Cerebellar nuclear complex (tissue), 1 donor: Measurements from ENCODE around the gene EPAS1.

Experiments
- DNase-seq, 2 experiments: peaks; one replicate each; lab custom pipeline; 2025; lab: John Stamatoyannopoulos, UW

EPAS1 gene

DNA sequence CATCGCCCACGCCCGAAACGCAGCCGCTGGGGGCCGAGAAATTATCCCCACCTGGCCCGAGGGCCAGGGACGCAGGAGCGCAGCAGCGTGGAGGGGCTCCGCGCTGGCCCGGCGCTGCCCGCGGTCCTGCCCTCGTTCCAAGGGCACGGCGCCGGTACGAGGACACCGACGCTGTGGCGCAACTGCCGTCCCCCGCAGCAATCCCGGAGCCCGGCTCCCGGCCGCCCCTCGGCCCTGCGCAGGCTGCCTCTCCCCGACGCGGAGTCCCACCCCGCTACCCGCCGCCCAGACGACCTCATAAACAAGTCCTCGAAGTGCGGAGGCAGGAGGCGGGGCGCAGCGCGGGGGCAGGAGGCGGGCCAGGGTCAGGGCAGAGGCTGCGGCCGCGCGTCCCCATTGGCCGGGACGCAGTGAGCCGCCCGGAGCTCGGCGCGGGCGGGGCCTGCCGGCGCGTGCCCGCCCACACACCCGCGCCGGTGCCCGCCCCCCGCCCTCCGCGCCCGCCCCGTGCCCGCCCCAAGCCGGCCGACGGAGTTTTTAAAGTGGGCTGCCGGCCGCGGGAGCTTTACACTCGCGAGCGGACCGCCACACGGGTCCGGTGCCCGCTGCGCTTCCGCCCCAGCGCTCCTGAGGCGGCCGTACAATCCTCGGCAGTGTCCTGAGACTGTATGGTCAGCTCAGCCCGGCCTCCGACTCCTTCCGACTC lies at the start of gene EPAS1:
Gene EPAS1 (plus strand): TSS at position 568 of the 706 bp plus-strand sequence. CDS start 505 bp downstream, outside the sequence.
- DNase-seq, result no peak

DNA sequence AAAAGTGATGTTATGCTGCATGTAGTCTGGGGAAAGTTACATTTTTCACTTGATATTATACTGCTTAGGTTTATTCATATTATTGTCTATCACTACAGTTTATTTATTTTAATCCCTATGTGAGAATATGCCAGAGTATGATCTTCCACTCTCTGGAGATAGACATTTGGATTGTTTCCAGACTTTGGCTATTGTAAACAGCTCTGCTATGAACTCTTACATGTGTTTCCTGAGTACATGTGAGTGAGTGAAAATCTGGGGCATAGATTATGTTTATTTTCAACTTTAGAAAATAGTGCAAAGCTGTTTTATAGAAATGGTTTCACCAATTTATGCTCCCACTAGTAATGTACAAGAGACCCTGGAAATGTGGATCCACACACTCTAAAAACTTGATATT lies 49.0 kb upstream of the EPAS1 start:
- DNase-seq, result no peak

DNA sequence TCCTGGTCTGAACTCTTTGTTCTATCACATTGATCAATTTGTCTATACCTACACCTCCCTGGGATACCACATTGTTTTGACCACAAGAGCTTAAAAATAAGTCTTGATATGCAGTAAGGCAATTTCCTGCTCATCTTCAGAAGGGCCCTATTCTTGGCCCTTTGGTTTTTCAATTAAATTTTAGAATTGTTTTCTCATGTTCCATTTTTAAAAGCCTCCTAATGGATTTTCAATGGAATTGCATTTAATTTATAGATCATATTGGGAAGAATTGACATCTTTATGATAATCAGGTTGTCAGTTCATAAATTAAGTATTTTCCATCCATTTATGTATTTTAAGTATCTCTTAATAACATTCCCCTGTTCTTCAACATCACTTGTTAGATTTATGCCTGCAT lies 47.6 kb upstream of the EPAS1 start:
- no peak for DNase-seq

DNA sequence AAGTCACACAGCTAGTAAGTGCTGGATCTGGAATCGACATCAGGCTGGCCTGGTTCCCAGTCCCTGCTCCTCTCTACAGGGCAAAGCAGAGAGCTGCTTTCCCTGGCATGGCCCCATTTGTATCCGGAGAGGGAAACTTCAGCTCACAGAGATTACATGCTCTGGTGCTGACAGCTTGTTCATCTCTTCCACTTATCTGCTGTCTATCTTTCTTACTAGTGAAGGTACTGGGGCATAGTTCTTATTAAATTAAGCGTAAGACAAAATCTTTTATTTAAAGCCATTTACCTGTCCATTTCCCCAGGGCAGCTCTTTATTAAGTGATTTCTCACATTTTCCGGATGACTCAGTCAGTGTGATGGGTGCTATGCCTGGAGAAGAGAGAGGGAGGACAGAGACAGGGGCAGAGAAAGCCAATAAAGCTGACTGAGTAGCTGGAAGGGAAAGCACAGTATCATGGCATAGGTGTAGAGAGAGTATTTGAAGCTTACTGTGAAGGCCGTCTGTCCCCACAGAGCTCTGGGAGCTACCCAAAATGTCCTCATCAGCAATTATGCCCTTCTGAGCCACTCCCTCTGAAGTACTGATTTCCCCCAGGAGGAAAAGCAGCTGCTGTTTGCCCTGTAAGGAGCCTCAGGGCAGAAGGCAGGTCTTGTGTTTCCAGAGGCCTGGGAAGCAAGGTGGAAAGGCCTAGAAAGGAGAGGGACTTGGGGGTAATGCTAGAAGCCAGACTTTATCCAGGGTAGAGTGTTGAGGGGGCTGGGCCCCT lies 44.1 kb upstream of the EPAS1 start:
- DNase-seq, result no peak

DNA sequence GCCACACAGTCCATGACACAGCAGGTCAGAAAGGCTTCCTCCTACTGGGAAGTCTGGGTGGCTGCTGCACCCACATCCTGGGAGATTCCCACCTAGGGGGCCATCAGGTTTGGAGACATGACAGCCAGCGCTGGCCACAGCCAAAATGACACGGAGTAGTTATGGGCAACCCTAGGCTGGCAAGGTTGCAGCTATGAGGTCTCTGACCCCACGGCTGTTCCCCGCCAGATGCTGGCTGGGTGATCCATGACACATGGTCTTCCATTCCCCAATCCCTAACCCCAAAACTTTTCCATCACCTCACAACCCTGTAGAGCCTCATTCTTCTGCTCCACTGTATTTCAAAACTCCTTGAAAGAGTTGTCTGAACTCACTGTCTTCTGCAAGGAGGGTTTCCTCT lies 42.7 kb upstream of the EPAS1 start:
- no peak for DNase-seq

DNA sequence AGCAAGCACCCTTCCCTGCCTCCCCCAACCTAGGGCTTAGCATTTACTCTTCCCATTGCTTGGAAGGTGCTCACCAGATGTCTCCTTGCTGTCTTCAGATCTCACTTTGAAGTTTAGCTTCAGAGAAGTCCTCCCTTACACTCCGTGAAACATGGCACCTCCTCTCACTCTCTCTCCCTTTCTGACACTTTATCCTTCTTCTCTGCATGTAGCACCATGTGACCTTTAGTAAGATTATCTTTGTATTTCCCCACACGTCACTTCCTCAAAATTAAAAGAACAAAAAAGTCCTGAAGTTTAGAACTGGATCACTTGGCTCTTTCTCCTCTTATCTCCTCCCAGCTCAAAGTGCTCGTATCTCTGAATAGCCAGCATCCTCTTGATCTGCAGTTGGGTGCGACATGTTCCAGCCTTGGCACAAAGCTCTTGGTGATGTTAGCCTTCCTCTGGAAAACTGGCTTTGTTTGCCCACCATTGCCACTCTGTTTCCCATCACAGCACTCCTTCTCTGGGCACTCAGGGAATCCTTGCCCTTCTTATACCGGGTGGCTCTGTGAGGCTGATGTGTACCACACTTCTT lies 40.6 kb upstream of the EPAS1 start:
- no peak for DNase-seq

DNA sequence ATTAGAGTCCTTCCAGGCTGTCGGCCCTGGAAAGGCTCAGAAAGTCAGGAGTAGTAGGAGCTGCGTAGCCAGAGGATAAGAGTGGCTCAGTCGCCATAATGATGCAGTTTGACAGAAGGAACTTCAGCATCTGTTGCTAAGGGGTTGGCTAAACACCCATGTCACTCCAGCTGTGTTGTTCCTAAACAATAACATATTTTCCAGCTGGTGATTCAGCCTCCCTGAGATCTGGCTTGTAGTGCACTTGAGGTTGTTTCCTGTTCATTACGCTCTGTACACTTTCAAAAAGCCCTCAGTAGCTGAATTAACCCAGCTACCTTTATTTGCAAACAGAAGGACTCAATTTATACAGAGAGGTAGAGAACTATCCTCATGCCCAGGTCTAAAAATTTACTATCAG lies 39.7 kb upstream of the EPAS1 start:
- DNase-seq, result no peak

DNA sequence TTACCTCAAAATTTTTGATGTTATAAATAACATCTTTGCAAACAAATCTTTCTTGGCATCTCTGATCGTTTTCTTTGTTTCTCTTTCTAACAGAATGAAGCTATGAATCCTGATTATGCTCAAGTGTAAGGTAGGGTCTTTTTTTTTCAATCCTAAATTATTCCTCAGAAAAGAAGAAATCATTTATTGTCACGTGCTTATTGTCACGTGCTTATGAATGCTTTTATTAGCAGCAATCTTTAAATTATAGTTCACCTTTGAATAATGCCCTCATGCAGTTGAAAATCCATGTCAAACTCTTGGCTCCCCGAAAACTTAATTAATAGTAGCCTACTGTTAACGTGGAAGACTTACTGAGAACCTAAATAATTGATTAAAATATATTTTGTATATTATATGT lies 39.2 kb upstream of the EPAS1 start:
- DNase-seq, result no peak

DNA sequence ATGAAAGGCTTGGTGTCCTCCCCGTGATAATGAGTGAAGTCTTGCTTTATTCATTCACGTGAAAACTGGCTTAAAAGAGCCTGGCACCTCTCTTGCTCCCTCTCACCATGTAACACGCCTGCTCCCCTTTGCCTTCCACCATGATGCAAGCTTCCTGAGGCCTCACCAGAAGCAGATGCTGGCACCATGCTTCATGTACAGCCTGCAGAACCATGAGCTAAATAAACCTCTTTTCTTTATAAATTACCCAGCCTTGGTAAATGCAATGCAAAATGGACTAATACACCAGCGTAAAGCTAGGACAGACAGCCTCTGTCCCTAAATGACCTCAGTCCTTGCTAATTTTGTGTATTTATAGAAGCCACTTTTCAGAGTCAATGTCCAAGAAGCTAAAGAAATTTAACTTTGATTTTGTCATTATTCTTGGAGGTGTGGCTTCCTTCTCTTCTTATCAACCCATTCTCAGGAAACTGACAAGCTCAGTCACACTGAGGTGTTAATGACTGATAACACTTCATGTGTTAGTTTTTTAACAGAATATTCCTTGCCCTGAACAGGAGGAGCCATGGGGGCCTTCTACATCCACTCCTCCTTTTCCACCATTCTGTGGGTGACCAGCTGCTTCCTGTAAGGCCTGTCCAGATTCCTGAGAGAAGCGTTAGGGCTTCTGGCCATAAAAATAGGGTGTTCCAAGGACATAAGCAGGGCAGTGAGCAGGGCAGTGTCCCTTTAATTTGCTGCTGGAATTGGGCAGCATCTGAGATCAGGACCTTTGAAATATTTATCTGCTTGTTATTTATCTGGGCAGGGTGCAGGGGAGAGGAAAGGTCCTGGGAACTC lies 38.0 kb upstream of the EPAS1 start:
- DNase-seq, result no peak

DNA sequence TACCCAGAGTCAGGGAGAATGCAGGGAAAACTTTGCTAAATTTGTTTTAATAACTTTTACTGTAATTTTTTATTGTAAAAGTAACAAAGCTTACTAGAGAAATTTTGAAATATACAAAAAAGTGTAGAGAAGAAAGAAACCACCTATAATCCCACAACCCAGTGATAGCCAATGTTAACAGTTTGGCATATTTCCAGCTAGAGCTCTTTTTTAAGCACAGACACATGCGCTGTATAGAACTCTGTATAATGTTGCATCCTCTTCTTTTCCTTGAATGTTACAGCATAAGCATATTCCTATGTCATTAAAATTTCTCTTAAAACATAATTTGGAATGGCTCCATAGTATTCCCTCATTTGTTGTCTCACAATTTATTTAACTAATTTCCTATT lies 37.4 kb upstream of the EPAS1 start:
- no peak for DNase-seq

DNA sequence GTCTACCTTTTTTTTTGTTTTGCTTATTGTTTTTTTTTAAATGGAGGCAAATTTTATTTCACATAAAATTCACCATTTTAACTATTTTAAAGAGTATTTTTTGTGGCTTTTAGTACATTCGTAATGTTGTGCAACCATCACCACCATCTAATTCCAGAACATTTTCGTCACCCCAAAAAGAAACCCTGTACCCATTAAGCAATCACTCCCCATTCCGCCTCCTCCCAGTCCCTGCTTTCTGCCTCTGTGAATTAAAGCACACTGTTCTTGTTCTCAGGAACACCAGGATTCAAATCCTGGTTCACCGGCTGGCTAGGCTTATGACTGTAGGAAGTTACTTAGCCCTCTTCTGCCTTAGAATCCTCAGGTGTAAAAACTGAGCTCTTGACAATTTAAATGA lies 36.9 kb upstream of the EPAS1 start:
- no peak for DNase-seq

DNA sequence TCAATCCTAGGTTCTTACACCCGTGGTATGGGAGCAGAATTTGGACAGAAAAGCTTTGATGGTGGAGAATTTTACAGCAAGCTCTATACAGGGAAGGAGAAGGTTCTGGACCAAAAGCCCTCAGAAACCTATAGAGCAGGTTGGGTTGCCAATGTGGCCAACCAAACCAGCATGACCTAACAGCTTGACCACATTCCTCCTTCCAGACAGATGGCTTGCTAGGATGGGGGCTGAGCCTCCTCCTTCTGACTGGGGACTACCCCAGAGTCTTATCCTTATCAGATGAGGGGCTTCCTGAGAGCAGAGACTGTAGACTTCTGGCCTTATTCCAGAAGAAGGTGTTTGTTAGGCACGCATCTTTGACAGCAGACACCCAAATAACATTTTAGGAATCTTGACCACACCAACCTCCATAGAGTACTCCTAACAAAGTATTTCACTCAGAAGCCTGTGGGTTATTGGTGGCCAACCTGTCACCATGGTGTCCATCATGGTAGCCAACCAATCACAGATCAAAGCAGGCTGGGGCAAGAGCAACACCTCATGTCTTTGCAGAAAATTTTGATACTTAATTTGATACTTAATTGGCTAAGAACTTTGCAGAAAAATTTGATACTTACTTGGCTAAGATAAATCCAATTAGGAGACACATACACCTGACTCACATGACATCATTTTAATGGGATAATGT lies 34.8 kb upstream of the EPAS1 start:
- DNase-seq, result no peak

DNA sequence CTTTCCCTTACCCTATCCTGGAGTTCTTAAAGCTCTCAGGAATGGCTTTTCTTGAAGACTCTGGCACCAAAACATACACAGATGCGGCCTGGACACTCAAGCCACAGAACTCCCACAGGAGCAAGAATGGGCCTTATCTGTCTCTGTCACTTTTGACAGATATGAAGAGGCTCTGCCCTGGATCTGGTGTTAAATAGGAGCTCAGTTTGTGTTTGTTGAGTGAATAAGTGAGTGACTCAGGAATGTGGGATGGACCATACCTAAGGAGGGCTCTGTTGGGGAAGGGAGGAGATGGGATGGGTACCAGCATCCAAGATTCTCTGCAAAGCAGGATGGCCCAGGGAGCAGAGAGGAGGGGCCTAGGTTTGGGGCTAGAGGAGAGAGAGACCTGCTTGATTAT lies 33.9 kb upstream of the EPAS1 start:
- DNase-seq, result no peak

DNA sequence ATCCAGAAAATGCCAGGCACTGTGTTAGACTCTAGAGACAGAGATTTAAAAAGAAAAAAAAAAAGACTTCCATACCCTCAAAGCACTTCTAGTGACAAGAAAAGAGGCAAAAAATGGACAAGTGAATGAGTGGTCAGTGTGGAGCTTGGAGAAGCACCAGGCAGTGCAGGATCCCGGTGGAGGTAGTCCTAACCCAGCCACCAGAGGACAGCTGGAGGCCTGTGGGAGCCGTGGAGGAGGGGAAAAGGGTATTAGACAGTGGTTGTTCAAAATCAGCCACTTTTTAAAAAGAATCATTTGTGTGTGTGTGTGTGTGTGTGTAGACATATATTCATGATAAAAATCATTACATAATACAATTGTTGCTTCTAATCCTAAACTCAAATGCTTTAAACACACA lies 32.8 kb upstream of the EPAS1 start:
- no peak for DNase-seq

DNA sequence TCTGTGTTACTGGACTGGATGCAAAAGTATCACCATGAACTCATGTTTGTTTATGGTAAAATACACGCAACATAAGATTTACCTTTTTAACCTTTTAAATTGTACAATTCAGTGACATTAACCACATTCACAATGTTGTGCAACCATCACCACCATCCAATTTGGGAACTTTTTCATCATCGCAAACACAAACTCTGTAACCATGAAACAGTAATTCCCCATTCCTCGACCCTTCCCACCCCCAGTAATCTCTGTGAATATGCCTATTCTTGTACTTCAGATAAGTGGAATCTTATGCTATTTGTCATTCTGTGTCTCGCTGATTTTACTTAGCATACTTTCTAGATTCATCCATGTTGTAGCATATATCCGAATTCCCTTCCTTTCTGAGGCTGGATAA lies 31.1 kb upstream of the EPAS1 start:
- DNase-seq, result no peak

DNA sequence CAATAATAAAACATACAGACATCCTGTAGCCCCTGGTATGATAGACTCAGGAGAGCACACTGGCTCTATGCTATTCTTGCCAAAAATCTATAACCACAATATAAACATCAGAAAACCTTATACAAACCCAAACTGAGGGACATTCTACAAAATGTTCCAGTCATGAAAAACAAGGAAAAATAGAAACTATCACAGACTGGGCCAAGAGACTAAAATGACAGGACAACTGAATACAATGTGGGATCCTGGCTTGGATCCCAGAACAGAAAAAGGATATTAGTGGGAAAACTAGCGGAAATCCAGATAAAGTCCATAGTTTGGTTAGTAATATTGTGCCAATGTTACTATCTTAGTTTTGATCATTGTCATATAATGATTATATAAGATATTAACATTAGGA lies 29.6 kb upstream of the EPAS1 start:
- DNase-seq, result no peak

DNA sequence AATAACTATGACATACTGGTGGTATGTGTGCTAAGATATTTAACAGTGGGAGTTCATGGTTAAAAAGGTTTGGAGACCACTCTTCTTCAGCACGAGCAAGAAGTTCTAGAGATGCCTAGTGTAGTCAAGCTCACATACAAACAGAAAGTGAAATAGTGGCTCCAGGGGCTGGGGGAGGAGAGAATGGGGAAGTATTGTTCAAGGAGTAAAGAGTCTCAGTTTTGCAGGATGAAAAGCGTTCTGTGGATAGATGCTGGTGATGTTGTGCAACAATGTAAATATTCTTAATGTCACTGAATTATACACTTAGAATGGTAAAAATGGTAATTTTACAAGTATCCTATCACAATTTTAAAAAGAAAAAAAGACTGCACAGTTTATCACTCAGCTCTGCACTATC lies 29.0 kb upstream of the EPAS1 start:
- DNase-seq, result no peak

DNA sequence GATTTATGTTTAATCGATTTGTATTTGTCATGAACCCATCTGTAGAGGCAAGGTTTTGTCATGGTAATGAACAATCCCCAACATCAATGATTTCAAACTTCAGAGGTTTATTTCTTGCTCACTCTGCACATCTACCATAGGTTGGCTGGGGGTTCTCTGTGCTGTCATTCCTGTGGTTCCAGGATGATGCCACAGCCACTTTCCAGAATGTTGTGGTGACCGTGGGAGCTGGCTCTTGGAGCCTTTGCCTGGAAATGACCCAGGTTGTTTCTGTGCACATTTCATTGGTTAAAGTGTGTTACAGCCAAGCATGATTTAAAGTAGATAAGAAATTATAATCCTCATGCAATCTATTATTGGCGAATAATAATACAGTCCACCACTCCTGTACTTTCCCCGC lies 28.2 kb upstream of the EPAS1 start:
- no peak for DNase-seq

DNA sequence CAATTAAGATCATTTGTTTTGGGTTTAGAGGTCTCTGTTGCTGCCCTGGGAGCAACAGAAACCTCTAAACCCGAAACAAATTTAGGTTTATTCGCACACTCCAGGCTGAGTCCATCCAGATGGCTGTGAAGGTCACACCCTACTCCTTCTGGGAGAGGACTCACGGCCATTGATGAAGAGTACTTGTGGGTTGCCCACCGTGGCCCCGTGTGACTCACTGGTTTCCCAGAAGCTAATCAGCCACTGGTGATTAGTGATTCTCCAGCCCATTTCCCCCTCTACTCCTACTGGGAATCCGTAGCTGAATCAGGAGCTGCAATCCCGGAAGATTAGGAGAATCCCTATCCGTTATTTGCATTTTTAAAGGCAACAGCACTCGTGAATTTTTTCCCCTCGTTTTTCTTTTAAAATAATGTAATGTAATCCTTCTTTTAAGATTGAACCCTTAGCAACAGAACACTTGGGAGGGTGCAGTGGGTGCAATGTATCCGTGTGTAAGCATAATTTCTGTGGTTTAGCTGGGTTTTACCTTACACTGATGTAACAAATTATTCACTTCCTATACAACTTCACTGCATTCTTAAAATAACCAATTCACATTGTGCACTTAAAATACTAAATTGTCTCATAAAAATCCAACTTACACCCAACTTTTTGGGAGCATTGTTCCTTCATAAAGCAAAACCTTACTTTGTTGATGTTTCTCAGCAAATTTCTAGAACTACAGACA lies 27.5 kb upstream of the EPAS1 start:
- DNase-seq, result no peak

DNA sequence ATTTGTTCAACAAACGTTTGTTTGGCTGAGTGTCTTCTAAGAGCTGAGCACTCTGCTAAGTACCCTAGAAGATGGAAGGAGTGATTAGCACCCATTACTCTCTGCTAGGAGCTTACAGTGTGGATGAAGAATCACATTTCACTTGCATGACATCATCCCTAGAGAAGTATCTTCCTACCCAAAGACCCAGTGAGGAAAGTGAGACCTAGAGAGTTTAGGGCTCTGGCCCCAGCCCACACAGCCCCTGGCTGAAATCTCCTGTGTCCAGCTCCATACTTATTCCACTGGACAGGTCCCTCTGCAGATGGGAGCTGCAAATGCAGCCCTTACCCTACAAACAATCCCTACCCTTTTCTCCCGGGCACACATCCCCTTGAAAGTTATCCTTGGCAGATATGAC lies 26.8 kb upstream of the EPAS1 start:
- DNase-seq, result no peak

DNA sequence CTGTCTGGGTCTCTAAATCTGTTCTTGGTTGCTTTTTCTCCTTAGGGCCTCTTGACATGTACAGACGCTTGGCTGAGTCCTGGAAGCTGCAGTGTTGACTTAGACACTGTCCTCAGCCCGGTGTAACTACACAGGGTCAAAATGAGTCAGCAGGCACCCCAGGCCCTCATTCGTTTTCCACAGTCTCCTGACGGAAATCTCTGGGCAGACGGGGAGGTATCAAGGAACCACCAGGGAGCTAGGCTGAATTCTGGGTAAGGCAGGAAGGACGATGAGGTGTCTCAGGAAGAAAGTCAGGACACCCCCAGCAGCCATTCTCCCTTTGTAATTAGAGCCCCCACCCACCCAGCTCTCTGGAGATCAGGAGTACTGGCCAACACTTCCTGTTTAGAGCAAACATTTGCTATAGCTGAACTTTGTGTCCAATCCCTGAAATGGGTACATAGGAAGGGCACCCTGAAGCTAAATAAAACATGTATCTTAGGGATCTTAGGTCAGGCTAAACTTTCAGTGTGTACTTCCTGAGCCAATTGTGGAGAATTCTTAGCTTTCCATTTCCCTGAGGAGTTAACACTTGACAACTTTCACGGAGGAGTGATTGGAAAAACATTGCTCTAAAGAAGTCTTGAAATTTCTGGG lies 23.9 kb upstream of the EPAS1 start:
- DNase-seq, result no peak
